Measurements from ENCODE around the gene POLD3.
"Not testable (repeated sequence)": the region's sequence is repeated elsewhere in the genome, so short reads cannot be mapped to it uniquely, and the experiment has no call there.

The POLD3 gene

GRCh38 chr11:74639533-74639932 lies 47.2 kb downstream of the POLD3 start:
- DNase-seq: no peak

- DNase-seq: peak; percentile 84
Measured at GRCh38 chr11:74641289-74641688, 48.9 kb downstream of the POLD3 start.

GRCh38 chr11:74641905-74642304 lies 49.5 kb downstream of the POLD3 start:
- no peak for DNase-seq

- no peak for DNase-seq
Measured at GRCh38 chr11:74642912-74643311, 50.5 kb downstream of the POLD3 start.

- DNase-seq: no peak
Measured at GRCh38 chr11:74644081-74644480, 51.7 kb downstream of the POLD3 start.

- DNase-seq: no peak
Measured at GRCh38 chr11:74646215-74646614, 53.8 kb downstream of the POLD3 start.

GRCh38 chr11:74646954-74647353 lies 54.6 kb downstream of the POLD3 start:
- DNase-seq: no peak

GRCh38 chr11:74647404-74647803 lies 55.0 kb downstream of the POLD3 start:
- DNase-seq: no peak

GRCh38 chr11:74647831-74648230 lies 55.4 kb downstream of the POLD3 start:
- DNase-seq: no peak

- no peak for DNase-seq
Measured at GRCh38 chr11:74648894-74649293, 56.5 kb downstream of the POLD3 start.

GRCh38 chr11:74650498-74650897 lies 58.1 kb downstream of the POLD3 start:
- DNase-seq: no peak

GRCh38 chr11:74654976-74655375 lies 62.6 kb downstream of the POLD3 start:
- DNase-seq: no peak

GRCh38 chr11:74659124-74659523 lies 66.7 kb downstream of the POLD3 start:
- DNase-seq: not testable (repeated sequence)

- DNase-seq: no peak
Measured at GRCh38 chr11:74662487-74663103, 70.2 kb downstream of the POLD3 start.

GRCh38 chr11:74663315-74663714 lies 70.9 kb downstream of the POLD3 start:
- no peak for DNase-seq

GRCh38 chr11:74669211-74670160 lies 77.1 kb downstream of the POLD3 start:
- DNase-seq: no peak

- no peak for DNase-seq
Measured at GRCh38 chr11:74670171-74670570, 77.8 kb downstream of the POLD3 start.

- no peak for DNase-seq
Measured at GRCh38 chr11:74671520-74672196, 79.3 kb downstream of the POLD3 start.

- DNase-seq: no peak
Measured at GRCh38 chr11:74672332-74672955, 80.1 kb downstream of the POLD3 start.

- no peak for DNase-seq
Measured at GRCh38 chr11:74672956-74673692, 80.7 kb downstream of the POLD3 start.

- no peak for DNase-seq
Measured at GRCh38 chr11:74673693-74674360, 81.4 kb downstream of the POLD3 start.

GRCh38 chr11:74675761-74676160 lies 83.4 kb downstream of the POLD3 start:
- DNase-seq: no peak

All from NCI-H1436 (cell line).